ENCODE data around the gene FKBP4.
A peak's percentile ranks its signal among the peaks of the same experiment; 100 is the strongest.

Gene FKBP4

DNA sequence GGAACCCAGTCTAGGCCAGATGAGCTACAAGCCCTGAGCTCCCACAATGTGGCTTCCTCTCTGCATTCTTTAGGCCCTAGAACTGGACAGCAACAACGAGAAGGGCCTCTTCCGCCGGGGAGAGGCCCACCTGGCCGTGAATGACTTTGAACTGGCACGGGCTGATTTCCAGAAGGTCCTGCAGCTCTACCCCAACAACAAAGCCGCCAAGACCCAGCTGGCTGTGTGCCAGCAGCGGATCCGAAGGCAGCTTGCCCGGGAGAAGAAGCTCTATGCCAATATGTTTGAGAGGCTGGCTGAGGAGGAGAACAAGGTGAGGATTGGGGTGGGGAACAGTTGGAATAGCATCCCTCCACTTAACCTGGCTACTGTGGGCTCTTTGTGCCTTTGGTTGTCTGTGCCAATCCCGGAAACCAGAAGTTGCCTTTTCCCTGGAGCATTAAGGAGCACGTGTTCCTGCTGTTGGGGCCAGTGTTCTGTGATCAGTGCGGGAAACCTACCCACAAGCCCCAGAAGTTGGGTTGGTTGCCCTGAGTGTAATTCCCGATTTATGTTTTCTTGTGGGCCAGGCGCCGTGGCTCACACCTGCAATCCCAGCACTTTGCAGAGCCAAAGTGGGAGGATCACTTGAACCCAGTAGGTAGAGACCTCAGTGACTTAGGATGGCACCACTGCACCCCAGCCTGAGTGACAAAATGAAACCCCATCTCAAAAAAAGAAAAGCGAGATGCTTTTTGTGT is 6.4 kb downstream of the FKBP4 start:
- H3K4me3 ChIP-seq (replicated peaks; ENCODE audit: low read depth, low read length): no peak overlapping the region
- no peak for DNase-seq (ENCODE audit: low read depth)
- TF ChIP-seq, protein P1, sequence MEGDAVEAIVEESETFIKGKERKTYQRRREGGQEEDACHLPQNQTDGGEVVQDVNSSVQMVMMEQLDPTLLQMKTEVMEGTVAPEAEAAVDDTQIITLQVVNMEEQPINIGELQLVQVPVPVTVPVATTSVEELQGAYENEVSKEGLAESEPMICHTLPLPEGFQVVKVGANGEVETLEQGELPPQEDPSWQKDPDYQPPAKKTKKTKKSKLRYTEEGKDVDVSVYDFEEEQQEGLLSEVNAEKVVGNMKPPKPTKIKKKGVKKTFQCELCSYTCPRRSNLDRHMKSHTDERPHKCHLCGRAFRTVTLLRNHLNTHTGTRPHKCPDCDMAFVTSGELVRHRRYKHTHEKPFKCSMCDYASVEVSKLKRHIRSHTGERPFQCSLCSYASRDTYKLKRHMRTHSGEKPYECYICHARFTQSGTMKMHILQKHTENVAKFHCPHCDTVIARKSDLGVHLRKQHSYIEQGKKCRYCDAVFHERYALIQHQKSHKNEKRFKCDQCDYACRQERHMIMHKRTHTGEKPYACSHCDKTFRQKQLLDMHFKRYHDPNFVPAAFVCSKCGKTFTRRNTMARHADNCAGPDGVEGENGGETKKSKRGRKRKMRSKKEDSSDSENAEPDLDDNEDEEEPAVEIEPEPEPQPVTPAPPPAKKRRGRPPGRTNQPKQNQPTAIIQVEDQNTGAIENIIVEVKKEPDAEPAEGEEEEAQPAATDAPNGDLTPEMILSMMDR (IDR thresholded peaks at IDR 0.05; ENCODE audit: low read length, missing control alignments): no peak

DNA sequence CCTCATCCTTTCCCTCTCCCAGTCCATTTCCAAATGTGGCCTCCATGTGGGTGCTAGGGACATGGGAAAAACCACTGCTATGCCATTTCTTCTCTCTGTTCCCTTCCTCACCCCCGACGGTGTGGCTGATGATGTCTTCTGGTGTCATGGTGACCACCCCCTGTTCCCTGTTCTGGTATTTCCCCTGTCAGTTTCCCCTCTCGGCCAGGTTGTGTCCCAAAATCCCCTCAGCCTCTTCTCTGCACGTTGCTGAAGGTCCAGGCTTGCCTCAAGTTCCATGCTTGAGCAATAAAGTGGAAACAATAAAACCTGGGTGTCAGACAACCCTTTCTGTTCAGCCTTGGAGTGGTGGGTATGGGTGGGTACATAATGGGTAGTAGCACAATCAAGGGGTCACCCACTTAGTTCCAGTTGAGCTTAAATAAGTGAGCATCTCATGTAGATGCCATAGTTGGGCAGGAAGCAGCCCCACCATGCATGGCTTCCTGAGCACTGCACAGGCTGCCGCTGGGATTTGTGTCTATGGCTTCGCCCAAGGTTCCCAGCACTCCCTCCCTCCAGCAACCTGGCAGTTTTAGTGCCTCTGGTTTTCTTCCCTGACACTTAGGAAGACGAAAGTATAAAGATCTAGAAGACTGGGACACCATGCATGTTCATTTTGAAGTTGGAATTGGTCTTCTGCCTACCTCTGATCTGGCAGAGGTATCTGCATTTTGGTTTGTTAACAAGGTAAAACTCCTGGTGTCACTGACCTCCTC is 9.0 kb downstream of the FKBP4 start:
- TF ChIP-seq, protein P1 (IDR thresholded peaks at IDR 0.05; ENCODE audit: low read length, missing control alignments): no peak
- no peak for DNase-seq (ENCODE audit: low read depth)
- no peak overlapping the region for H3K4me3 ChIP-seq (replicated peaks; ENCODE audit: low read depth, low read length)

DNA sequence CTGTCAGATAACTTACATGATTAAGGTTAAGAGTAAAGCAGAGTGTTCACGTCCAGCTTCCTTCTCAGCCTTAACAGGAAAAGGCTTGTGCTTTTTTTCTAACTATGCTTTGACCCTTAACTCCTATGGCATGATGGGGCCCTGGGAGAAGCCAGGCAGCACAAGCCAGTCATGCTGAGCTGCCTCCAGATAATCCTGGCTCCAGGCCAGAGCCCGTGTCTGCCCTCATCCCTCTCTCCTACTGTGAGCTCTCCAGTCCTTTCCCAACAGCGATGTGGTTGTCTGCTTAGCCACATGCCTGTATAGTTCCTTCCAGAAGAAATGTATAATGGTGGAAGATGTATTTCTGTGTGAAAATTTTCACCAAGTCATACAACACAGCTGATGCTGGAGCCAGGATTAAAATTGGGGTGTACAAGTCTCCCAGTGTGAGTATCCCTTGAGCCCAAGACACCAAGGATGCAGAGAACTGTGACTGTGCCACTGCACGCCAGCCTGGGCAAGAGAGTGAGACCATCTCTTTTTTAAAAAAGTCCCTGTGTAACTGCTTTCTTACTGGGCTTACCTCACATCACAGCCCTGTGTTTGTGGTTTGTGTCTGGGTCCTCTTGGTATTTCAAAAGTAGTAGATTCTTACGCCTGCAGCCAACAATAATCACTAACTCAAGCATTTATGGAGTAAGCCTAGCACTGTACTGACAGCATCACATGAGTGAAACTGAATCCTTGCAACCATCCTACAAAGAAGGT is 9.8 kb downstream of the FKBP4 start:
- DNase-seq (ENCODE audit: low read depth): peak; percentile 83
- TF ChIP-seq, protein P1 (IDR thresholded peaks at IDR 0.05; ENCODE audit: low read length, missing control alignments): no peak

DNA sequence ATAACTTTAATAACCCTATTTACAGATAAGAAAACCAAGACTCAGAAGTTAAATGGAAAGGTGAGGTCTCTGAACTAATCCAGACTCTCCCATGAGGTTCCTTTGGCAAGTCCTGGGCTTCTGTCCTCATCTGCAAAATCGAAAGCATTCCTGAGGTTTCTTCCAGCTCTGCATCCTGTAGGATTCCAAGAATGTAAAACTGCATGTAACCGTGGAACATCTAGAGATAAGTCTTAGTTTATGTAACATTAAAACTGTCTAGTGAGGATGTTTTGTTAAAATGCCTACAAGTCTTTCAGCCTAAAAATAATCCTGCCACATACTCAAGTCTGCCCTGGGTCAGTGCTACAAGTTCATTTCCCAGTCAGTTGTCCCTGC is 10.4 kb downstream of the FKBP4 start:
- DNase-seq (ENCODE audit: low read depth): peak; percentile 64
- H3K4me3 ChIP-seq (replicated peaks; ENCODE audit: low read depth, low read length): no peak overlapping the region
- TF ChIP-seq, protein P1 (IDR thresholded peaks at IDR 0.05; ENCODE audit: low read length, missing control alignments): no peak

More for the DNA sequence above, 9.8 kb downstream of the FKBP4 start:
- H3K4me3 ChIP-seq (replicated peaks; ENCODE audit: low read depth, low read length): no peak overlapping the region

DNA sequence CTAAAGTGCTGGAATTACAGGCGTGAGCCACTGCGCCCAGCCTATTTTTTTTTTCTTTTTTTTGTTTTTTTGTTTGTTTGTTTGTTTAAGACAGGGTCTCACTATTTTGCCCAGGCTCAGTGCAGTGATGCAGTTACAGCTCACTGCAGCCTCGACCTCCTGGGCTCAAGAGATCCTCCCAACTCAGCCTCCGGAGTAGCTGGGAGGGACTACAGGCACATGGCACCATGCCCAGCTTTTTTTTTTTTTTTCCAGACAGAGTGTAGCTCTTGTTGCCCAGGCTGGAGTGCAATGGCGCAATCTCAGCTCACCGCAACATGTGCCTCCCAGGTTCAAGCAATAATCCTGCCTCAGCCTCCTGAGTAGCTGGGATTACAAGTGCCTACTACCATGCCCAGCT is 11.9 kb downstream of the FKBP4 start:
- no peak overlapping the region for H3K4me3 ChIP-seq (replicated peaks; ENCODE audit: low read depth, low read length)
- peak; percentile 33 for DNase-seq (ENCODE audit: low read depth)
- TF ChIP-seq, protein P1 (IDR thresholded peaks at IDR 0.05; ENCODE audit: low read length, missing control alignments): no peak

DNA sequence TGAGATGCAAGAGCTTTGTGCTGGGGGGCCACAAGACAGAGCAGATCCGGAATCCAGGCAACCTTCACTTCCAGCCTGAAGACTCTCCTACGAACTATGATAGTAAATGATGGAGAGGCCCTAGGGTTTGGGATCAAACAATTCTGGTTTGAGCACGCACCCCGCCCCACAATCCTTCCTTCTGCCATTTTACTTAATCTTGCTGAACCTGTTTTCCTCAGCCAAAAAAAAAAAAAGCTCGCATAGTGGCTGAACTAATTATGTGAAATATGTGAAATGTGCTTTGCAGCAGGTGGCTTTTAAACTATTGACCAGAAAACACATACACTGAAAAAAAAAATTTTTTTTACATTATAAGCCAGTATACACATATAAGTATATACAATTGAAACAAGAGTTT is 17.0 kb downstream of the FKBP4 start:
- TF ChIP-seq, protein P1 (IDR thresholded peaks at IDR 0.05; ENCODE audit: low read length, missing control alignments): no peak
- H3K4me3 ChIP-seq (replicated peaks; ENCODE audit: low read depth, low read length): peak overlapping the region; percentile 77
- DNase-seq (ENCODE audit: low read depth): no peak

Data from fibroblast of pulmonary artery (primary cell).